Smooth muscle cell (in vitro differentiated cells): Measurements from ENCODE around the gene C2CD4C. TPM values are rescaled to one million over a fixed set of nuclear protein-coding genes. Genes with fewer than 3 reads are reported as not detected.
"Not testable (repeated sequence)": the region's sequence is repeated elsewhere in the genome, so short reads cannot be mapped to it uniquely, and the experiment has no call there.

ENCODE experiments used
- DNase-seq: peaks from one replicate; lab custom pipeline; 2025; ENCODE audit not compliant: unreplicated experiment; lab: John Stamatoyannopoulos, UW
- H2AFZ ChIP-seq: fragments of 200-600 bp; sonication (generic); 2 replicates; pipeline ENCODE4 v1.6.0; 2016; ENCODE audit warnings: antibody characterized with exemption, low read depth, mild to moderate bottlenecking
- H3F3A ChIP-seq: fragments of 200-600 bp; sonication (generic); 2 replicates; pipeline ENCODE4 v1.6.0; 2017; ENCODE audit warnings: antibody characterized with exemption, low read depth
- H3K27ac ChIP-seq: fragments of 200-600 bp; sonication (generic); 2 replicates; pipeline ENCODE4 v1.5.1; 2016; ENCODE audit warnings: low read depth, mild to moderate bottlenecking
- H3K27me3 ChIP-seq: fragments of 200-600 bp; sonication (generic); 2 replicates; pipeline ENCODE4 v1.6.1; 2016; ENCODE audit warnings: low read depth, mild to moderate bottlenecking
- H3K36me3 ChIP-seq: fragments of 200-600 bp; sonication (generic); 2 replicates; pipeline ENCODE4 v1.5.1; 2016; ENCODE audit warnings: low read depth
- H3K4me1 ChIP-seq: fragments of 200-600 bp; sonication (generic); 2 replicates; pipeline ENCODE4 v1.5.1; 2016; ENCODE audit warnings: low read depth
- H3K4me2 ChIP-seq: fragments of 200-600 bp; sonication (generic); 2 replicates; pipeline ENCODE4 v1.6.0; 2016; ENCODE audit warnings: mild to moderate bottlenecking
- H3K4me3 ChIP-seq: fragments of 200-600 bp; sonication (generic); 2 replicates; pipeline ENCODE4 v1.5.1; 2016; ENCODE audit warnings: mild to moderate bottlenecking
- H3K79me2 ChIP-seq: fragments of 200-600 bp; sonication (generic); 2 replicates; pipeline ENCODE4 v1.6.0; 2016; ENCODE audit warnings: low read depth, mild to moderate bottlenecking
- H3K9ac ChIP-seq: fragments of 200-600 bp; sonication (generic); 2 replicates; pipeline ENCODE4 v1.6.0; 2016; ENCODE audit warnings: low read depth
- H3K9me3 ChIP-seq: fragments of 200-600 bp; sonication (generic); replicated peaks from 2 replicates; pipeline ENCODE4 v1.5.1; 2016; ENCODE audit warnings: low read depth
- H4K20me1 ChIP-seq: fragments of 200-600 bp; sonication (generic); 2 replicates; pipeline ENCODE4 v1.6.0; 2016; ENCODE audit warnings: low read depth
- CTCF ChIP-seq: fragments of 200-600 bp; sonication (generic); IDR thresholded peaks from 2 replicates; pipeline ENCODE4 v1.5.1; 2017; ENCODE audit warnings: borderline replicate concordance, mild to moderate bottlenecking, antibody characterized with exemption; ENCODE audit not compliant: insufficient read depth, poor library complexity, severe bottlenecking
- WGBS: methylation state at CpG from one replicate; pipeline ENCODE4 v1.1.7; 2016; ENCODE audit warnings: low lambda C conversion rate; 5-methylcytosine and 5-hydroxymethylcytosine counted together
- polyA plus RNA-seq: library from polyadenylated mRNA; unstranded; fragments of >200 nt; fragmentation: Nextera tagmentation; extraction: Ambion mirVana; gene quantifications from 2 replicates; pipeline ENCODE4 v1.2.1, GENCODE V29; 2016
- total RNA-seq: library from RNA; depleted of rRNA; stranded (reverse); fragments of >200 nt; gene quantifications from 2 replicates; pipeline ENCODE4 v1.2.3, GENCODE V29; 2014

Gene C2CD4C
- total and polyA plus RNA-seq, 2 experiments from 2014 or later = 0.63 to 3.7 TPM

- Histone ChIP-seq H3K4me3 (no peak overlapping the region), H3K27me3 (no peaks in the 10 kb centered on the region), H3K9me3 (no peaks in the 10 kb centered on the region), H2AFZ (no peak overlapping the region), H3K4me1 (no peaks in the 10 kb centered on the region), H4K20me1 (peaks cover 8% of the 10 kb centered on the region), H3F3A (no peaks in the 10 kb centered on the region), H3K27ac (no peak overlapping the region), H3K9ac (no peak overlapping the region), H3K4me2 (no peak overlapping the region), H3K79me2 (no peaks in the 10 kb centered on the region), H3K36me3 (no peaks in the 10 kb centered on the region)
- TF ChIP-seq CTCF = no peak
- 76% methylated on average over 41 of the region's 51 CpGs for WGBS
- DNase-seq = no peak
Measured at GRCh38 chr19:426725-427445, 17.9 kb upstream of the C2CD4C start.

- WGBS = 96% methylated on average over 26 of the region's 26 CpGs
- Histone ChIP-seq H3K9ac (no peak overlapping the region), H4K20me1 (peaks cover 8% of the 10 kb centered on the region), H2AFZ (no peak overlapping the region), H3K4me3 (no peak overlapping the region), H3F3A (no peaks in the 10 kb centered on the region), H3K9me3 (no peaks in the 10 kb centered on the region), H3K27ac (no peak overlapping the region), H3K4me2 (no peak overlapping the region), H3K79me2 (no peaks in the 10 kb centered on the region), H3K36me3 (no peaks in the 10 kb centered on the region), H3K27me3 (no peaks in the 10 kb centered on the region), H3K4me1 (no peaks in the 10 kb centered on the region)
- TF ChIP-seq CTCF = no peak
- DNase-seq = no peak
Measured at GRCh38 chr19:425056-425455, 16.1 kb upstream of the C2CD4C start.

GRCh38 chr19:424546-424945 lies 15.6 kb upstream of the C2CD4C start:
- no peaks in the 10 kb centered on the region for H3K4me1 ChIP-seq
- H3F3A ChIP-seq = no peaks in the 10 kb centered on the region
- no peak overlapping the region for H3K4me2 ChIP-seq
- H3K27ac ChIP-seq = no peak overlapping the region
- WGBS = 98% methylated on average over 15 of the region's 15 CpGs
- H3K9me3 ChIP-seq = no peaks in the 10 kb centered on the region
- no peaks in the 10 kb centered on the region for H3K36me3 ChIP-seq
- H3K9ac ChIP-seq = no peak overlapping the region
- no peak for TF ChIP-seq CTCF
- no peaks in the 10 kb centered on the region for H3K79me2 ChIP-seq
- peaks cover 8% of the 10 kb centered on the region for H4K20me1 ChIP-seq
- H3K4me3 ChIP-seq = no peak overlapping the region
- DNase-seq = no peak
- no peak overlapping the region for H2AFZ ChIP-seq
- H3K27me3 ChIP-seq = no peaks in the 10 kb centered on the region

GRCh38 chr19:423691-424466 lies 14.9 kb upstream of the C2CD4C start:
- H4K20me1 ChIP-seq = peaks cover 6% of the 10 kb centered on the region
- no peak overlapping the region for H3K4me3 ChIP-seq
- no peaks in the 10 kb centered on the region for H3K4me1 ChIP-seq
- H2AFZ ChIP-seq = no peak overlapping the region
- H3K79me2 ChIP-seq = no peaks in the 10 kb centered on the region
- no peak overlapping the region for H3K9ac ChIP-seq
- no peak for DNase-seq
- H3K9me3 ChIP-seq = no peaks in the 10 kb centered on the region
- H3K27me3 ChIP-seq = no peaks in the 10 kb centered on the region
- H3K4me2 ChIP-seq = no peak overlapping the region
- WGBS = 93% methylated on average over 25 of the region's 25 CpGs
- no peak overlapping the region for H3K27ac ChIP-seq
- no peaks in the 10 kb centered on the region for H3K36me3 ChIP-seq
- TF ChIP-seq CTCF = no peak
- H3F3A ChIP-seq = no peaks in the 10 kb centered on the region

- not testable (repeated sequence) for DNase-seq
Measured at GRCh38 chr19:422917-423226, 13.9 kb upstream of the C2CD4C start.

More at GRCh38 chr19:422917-423226, 13.9 kb upstream of the C2CD4C start:
- H3K4me3 ChIP-seq, H3K27ac ChIP-seq, H3F3A ChIP-seq, H3K36me3 ChIP-seq, H3K9me3 ChIP-seq, H3K4me1 ChIP-seq, H3K27me3 ChIP-seq, H2AFZ ChIP-seq, H3K9ac ChIP-seq, H3K4me2 ChIP-seq, H3K79me2 ChIP-seq, H4K20me1 ChIP-seq: not testable (repeated sequence)
- WGBS = 77% methylated on average over 5 of the region's 9 CpGs
